Mucosa of descending colon (tissue), 3 donors: ENCODE data around the gene SMAD5. TPM values are rescaled to one million over a fixed set of nuclear protein-coding genes. Genes with fewer than 3 reads are reported as not detected.

Experiments used
- ATAC-seq: fragments of 200-7000 bp; cut with Tn5 transposase; one replicate; pipeline ENCODE4 v1.9.1; 2020; ENCODE audit warnings: mild to moderate bottlenecking, moderate library complexity
- DNase-seq, 3 donors: peaks; one replicate each; pipeline ENCODE4 v3.0.0-alpha.2; 2020
- H3K36me3 ChIP-seq: fragments of 200-600 bp; one replicate; pipeline ENCODE4 v1.8.0; 2021; ENCODE audit warnings: low read depth, mild to moderate bottlenecking
- H3K4me1 ChIP-seq: fragments of 200-600 bp; one replicate; pipeline ENCODE4 v1.8.0; 2021; ENCODE audit warnings: low read depth, mild to moderate bottlenecking
- H3K4me3 ChIP-seq: fragments of 200-600 bp; one replicate; pipeline ENCODE4 v1.8.0; 2021; ENCODE audit warnings: mild to moderate bottlenecking
- H3K9me3 ChIP-seq: fragments of 200-600 bp; one replicate; pipeline ENCODE4 v1.8.0; 2021; ENCODE audit warnings: mild to moderate bottlenecking
- intact Hi-C, 2 donors: fragments of 100-400 bp; cut with DNase I in 1 of 2; cut with micrococcal nuclease in 1 of 2; formaldehyde crosslinking; loops; one replicate each; pipeline versions ENCODE4 v1.11.0 to v1.11.1; 2022; cut with DNase I, micrococcal nuclease
- total RNA-seq, 3 donors: library from RNA; stranded (reverse); fragmentation: NEBNext Ultra II Directional in 2 of 3; extraction: Animal tissue kit (Norgen Biotek cat#: 25700) in 2 of 3; gene quantifications; one replicate each; pipeline versions ENCODE4 v1.2.1 to v1.2.4, GENCODE V29; 2021 to 2023
- TF ChIP-seq, protein P1 (sequence below): fragments of 200-600 bp; IDR thresholded peaks from one replicate; pipeline ENCODE4 v1.8.0; 2022; ENCODE audit warnings: antibody characterized with exemption, mild to moderate bottlenecking
- donor health status: DM: no; HTN: no; CAD: no; lungs with moderate emphysema.
- donor health status: DM: no; HTN: no; CAD: no.
- donor health status: DM: no; HTN: yes; CAD: no.

Gene SMAD5
- total RNA-seq, 3 donors from 2014 or later: 39.7 to 79.8 (median 42.0) TPM

DNA sequence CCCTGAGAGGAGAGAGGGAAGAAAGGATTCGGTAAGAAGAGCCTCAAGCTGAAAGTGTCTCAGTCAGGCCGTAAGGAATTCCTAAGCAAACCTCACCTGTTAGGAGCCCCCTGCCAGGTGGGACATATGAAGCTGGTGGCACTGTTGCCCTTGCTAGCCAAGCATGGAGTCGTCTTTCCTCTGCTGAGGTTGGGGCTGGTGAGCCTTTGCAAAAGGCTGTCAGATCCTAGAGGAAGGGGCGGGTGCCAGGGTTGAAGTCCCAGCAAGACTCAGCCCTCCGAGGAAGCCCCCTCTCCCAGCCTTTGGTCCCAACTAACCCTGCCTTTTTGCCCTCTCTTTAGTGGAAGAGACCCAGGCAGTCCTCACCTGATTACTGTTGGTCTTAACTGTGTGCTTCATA, 65.8 kb downstream of the SMAD5 start:
- ATAC-seq (no peak), DNase-seq (no peak)
- no peaks in the 10 kb centered on the region for H3K9me3 ChIP-seq
- no peaks in the 10 kb centered on the region for H3K4me1 ChIP-seq
- H3K36me3 ChIP-seq: no peaks in the 10 kb centered on the region
- TF ChIP-seq, protein P1, sequence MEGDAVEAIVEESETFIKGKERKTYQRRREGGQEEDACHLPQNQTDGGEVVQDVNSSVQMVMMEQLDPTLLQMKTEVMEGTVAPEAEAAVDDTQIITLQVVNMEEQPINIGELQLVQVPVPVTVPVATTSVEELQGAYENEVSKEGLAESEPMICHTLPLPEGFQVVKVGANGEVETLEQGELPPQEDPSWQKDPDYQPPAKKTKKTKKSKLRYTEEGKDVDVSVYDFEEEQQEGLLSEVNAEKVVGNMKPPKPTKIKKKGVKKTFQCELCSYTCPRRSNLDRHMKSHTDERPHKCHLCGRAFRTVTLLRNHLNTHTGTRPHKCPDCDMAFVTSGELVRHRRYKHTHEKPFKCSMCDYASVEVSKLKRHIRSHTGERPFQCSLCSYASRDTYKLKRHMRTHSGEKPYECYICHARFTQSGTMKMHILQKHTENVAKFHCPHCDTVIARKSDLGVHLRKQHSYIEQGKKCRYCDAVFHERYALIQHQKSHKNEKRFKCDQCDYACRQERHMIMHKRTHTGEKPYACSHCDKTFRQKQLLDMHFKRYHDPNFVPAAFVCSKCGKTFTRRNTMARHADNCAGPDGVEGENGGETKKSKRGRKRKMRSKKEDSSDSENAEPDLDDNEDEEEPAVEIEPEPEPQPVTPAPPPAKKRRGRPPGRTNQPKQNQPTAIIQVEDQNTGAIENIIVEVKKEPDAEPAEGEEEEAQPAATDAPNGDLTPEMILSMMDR: no peak
- intact Hi-C loops: no loop called here
- H3K4me3 ChIP-seq: no peak overlapping the region

DNA sequence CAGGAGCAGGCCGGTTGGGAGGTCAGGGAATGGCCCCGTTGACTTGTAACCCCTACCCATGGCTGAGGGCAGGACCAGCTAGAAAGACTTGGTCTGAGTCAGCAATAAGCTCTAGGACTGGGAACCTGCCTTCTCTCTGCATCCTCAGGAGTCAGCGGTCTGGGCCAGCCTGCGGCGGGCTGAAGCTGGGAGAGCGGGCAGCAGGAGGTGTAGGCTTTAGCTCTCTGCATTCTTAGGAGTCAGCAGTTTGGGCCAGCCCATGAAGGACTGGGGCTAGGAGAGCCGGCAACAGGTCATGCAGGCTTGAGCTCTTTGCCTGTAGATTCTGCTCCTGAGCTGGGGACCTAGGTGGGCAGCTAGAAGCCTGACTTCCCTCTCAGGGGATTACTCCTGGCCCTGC, 66.8 kb downstream of the SMAD5 start:
- Histone ChIP-seq H3K9me3 (no peaks in the 10 kb centered on the region), H3K4me1 (no peaks in the 10 kb centered on the region), H3K36me3 (no peaks in the 10 kb centered on the region), H3K4me3 (no peak overlapping the region)
- no peak for ATAC-seq
- no peak for DNase-seq
- TF ChIP-seq, protein P1: no peak
- intact Hi-C loops: no loop called here

DNA sequence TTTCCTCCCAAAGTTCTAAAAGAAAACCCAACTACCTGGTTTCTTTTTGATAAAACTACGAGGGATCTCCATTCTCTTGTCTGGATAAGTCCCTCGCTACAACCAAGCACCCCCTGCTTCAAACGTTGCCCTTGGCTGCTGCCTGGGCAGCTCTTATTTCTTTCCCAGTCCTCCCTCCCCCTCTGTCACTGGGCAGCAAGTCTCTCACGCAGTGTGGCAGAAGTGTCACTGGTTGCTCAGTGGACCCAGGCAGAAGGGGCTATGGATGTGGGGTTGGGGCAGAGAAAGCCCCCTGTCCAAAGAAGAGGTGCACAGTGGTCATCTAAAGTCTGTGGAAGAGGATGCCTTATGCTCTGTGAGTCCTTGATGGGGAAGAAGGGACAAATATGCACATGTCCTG, 67.5 kb downstream of the SMAD5 start:
- intact Hi-C loops: no loop called here
- DNase-seq (no peak), ATAC-seq (no peak)
- Histone ChIP-seq H3K4me1 (no peaks in the 10 kb centered on the region), H3K9me3 (no peaks in the 10 kb centered on the region), H3K4me3 (no peak overlapping the region), H3K36me3 (no peaks in the 10 kb centered on the region)
- TF ChIP-seq, protein P1: no peak

DNA sequence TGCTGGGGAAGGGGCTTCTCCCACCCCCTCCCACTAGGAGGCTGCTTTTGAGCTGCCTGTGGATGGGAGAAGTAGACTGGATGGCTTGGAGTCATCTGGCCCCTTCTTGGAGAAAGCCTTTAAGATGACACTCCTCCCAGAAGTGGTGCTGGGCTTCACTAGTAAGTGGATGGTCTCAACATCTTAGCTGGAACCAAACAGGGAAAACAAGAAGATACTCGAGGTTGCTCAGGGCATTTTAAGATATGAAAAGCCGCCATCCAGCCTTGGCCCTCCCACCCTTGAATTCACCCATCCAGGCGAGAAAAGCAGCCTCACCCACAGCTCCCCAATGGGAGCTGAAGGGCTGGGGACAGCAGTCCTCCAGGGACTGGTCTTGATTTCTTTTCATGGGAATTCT, 68.1 kb downstream of the SMAD5 start:
- DNase-seq (no peak), ATAC-seq (no peak)
- Histone ChIP-seq H3K4me1 (no peaks in the 10 kb centered on the region), H3K4me3 (no peak overlapping the region), H3K9me3 (no peaks in the 10 kb centered on the region), H3K36me3 (no peaks in the 10 kb centered on the region)
- TF ChIP-seq, protein P1: no peak
- intact Hi-C loops: no loop called here

DNA sequence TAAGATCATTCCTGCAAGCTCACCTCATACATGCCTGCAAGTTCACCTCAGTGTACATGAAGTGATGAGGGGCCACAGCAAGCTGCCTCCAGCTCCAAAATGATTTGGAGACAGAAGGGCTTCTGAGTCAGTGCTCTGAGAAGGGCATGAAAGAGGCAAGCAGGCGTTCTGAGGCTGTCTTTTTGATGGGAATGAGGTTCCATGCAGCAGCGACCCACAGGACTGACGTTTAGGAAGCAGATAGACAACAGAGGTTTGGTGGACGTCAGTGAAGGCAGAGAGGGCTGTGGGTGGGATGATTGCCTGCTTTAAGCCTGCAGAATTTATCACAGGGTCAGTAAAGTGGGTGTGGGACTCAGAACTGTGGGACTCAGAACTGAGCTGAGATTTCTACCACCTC, 69.2 kb downstream of the SMAD5 start:
- no peaks in the 10 kb centered on the region for H3K9me3 ChIP-seq
- no peak overlapping the region for H3K4me3 ChIP-seq
- DNase-seq (no peak), ATAC-seq (no peak)
- TF ChIP-seq, protein P1: no peak
- no peaks in the 10 kb centered on the region for H3K36me3 ChIP-seq
- no peaks in the 10 kb centered on the region for H3K4me1 ChIP-seq
- intact Hi-C loops: no loop called here
